A673 (cell line): ENCODE data around the gene KRT72.

ENCODE experiments used
- EZH2 ChIP-seq: fragments of 200-600 bp; sonication (generic); IDR thresholded peaks from 2 replicates; pipeline ENCODE4 v1.6.1; 2017; ENCODE audit warnings: borderline replicate concordance, low read depth, mild to moderate bottlenecking, mixed read lengths, antibody characterized with exemption, low read length; ENCODE audit not compliant: poor library complexity, severe bottlenecking
- TF ChIP-seq, protein P1 (sequence below): fragments of 300-800, 200-600 bp; sonication (generic); conservative IDR thresholded peaks from 2 replicates; pipeline ENCODE4 v1.5.1; 2017; ENCODE audit warnings: low read depth, mild to moderate bottlenecking, antibody characterized with exemption, low read length, moderate library complexity, mixed read lengths

DNA sequence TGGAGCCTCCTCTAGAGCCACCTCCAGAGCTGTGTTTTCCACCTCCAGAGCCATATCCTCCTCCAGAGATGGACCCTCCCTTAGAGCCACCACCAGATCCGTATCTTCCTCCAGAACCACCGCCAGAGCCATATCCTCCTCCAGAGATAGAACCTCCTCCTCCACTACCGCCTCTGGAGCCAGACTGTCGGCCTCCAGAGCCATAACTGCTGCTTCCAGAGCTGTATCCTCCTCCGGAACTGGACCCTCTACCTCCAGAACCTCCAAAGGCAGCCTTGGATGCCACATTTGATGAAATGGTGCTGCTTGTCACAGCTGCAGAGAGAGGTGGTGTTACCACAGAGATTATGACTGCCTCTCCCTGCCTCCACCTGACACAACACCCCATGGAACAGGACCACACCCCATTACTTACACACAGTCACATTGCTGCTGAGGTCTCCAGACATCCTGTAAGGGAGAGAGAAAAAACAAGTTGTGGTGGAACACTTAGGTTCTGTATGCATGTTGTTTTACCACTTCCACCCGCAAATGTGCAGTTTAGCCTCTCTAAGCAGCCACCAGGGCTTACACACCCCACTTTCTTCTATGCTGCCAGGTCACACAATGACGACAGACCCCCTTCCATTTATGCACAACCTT is 44.0 kb upstream of the KRT72 start:
- TF ChIP-seq, protein P1, sequence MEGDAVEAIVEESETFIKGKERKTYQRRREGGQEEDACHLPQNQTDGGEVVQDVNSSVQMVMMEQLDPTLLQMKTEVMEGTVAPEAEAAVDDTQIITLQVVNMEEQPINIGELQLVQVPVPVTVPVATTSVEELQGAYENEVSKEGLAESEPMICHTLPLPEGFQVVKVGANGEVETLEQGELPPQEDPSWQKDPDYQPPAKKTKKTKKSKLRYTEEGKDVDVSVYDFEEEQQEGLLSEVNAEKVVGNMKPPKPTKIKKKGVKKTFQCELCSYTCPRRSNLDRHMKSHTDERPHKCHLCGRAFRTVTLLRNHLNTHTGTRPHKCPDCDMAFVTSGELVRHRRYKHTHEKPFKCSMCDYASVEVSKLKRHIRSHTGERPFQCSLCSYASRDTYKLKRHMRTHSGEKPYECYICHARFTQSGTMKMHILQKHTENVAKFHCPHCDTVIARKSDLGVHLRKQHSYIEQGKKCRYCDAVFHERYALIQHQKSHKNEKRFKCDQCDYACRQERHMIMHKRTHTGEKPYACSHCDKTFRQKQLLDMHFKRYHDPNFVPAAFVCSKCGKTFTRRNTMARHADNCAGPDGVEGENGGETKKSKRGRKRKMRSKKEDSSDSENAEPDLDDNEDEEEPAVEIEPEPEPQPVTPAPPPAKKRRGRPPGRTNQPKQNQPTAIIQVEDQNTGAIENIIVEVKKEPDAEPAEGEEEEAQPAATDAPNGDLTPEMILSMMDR, result no peak
- TF ChIP-seq EZH2, result no peak
